K562 (cell line): Measurements from ENCODE around the gene KAZN. TPM values are rescaled to one million over a fixed set of nuclear protein-coding genes. Genes with fewer than 3 reads are reported as not detected.

Experiments
- ATAC-seq: fragments of 200-7000 bp; cut with Tn5 transposase; 3 replicates; pipeline ENCODE4 v1.9.1; 2020; ENCODE audit warnings: moderate library complexity
- BruUV-seq: library from RNA; stranded (reverse); fragments of 400-500 nt; replicated peaks from 2 replicates; lab custom pipeline; 2021; lab: Mats Ljungman, UMichigan
- CTCF ChIA-PET: fragments of 300-600 bp; formaldehyde crosslinking; extraction: SDS; loops from one replicate; lab custom pipeline; 2021; ENCODE audit warnings: low intra/inter-chr PET ratio; lab: Yijun Ruan, JAX
- POLR2A ChIA-PET: fragments of 300-600, 350-650 bp; sonication (Branson Sonifier 250); formaldehyde crosslinking; extraction: SDS; loops from one replicate; lab custom pipeline; 2021; ENCODE audit warnings: antibody characterized with exemption, inconsistent platforms; lab: Yijun Ruan, JAX
- DNase-seq, 4 experiments: peaks; one replicate each; pipeline versions ENCODE4 v3.0.0 to v3.0.0-alpha.2; 2011 to 2018; ENCODE audit warnings: low spot score in 3 of 4, mixed read lengths in 3 of 4; ENCODE audit errors: extremely low read depth in 1 of 4
- FAIRE-seq: peaks from 2 replicates; lab custom pipeline; 2011; peaks lifted over from hg19 to GRCh38; lab: Jason Lieb, UNC
- H2AFZ ChIP-seq: 2 replicates; pipeline ENCODE4 v1.6.0; 2011; ENCODE audit warnings: low read depth, low read length, control low read depth, inconsistent platforms
- H3K27ac ChIP-seq: fragments of 200-600 bp; 3 replicates; pipeline ENCODE4 v1.8.0; 2011; ENCODE audit warnings: low read depth, mild to moderate bottlenecking, control low read depth, inconsistent platforms, low read length, moderate library complexity, mixed read lengths; ENCODE audit errors: extremely low read depth
- H3K27me3 ChIP-seq, 2 experiments: fragments of 300-600 bp in 1 of 2; 2 replicates in 1 of 2; 3 replicates in 1 of 2; pipeline versions ENCODE4 v1.6.0 to v1.8.0; 2011; ENCODE audit warnings: inconsistent platforms in 2 of 2, low read length in 2 of 2, mild to moderate bottlenecking in 1 of 2, mixed read lengths in 1 of 2, moderate library complexity in 1 of 2; ENCODE audit not compliant: control insufficient read depth in 2 of 2, insufficient read depth in 2 of 2
- H3K36me3 ChIP-seq: fragments of 300-600 bp; 3 replicates; pipeline ENCODE4 v1.8.0; 2011; ENCODE audit warnings: mild to moderate bottlenecking, low read length, inconsistent platforms; ENCODE audit not compliant: control insufficient read depth, insufficient read depth
- H3K4me1 ChIP-seq, 2 experiments: fragments of 200-600 bp in 1 of 2; replicated peaks in 1 of 2; 2 replicates in 1 of 2; 3 replicates in 1 of 2; pipeline versions ENCODE4 v1.5.1 to v1.8.0; 2011; ENCODE audit warnings: inconsistent platforms in 2 of 2, low read length in 2 of 2, mild to moderate bottlenecking in 1 of 2, mixed read lengths in 1 of 2, moderate library complexity in 1 of 2; ENCODE audit not compliant: control insufficient read depth in 2 of 2, insufficient read depth in 2 of 2
- H3K4me2 ChIP-seq: 2 replicates; pipeline ENCODE4 v1.6.1; 2011; ENCODE audit warnings: low read length, control low read depth, inconsistent platforms, mixed read lengths; ENCODE audit not compliant: insufficient read depth
- H3K4me3 ChIP-seq: fragments of 200-600 bp; sonication (generic), shearing (Covaris generic); 2 replicates; pipeline ENCODE4 v1.5.1; 2016; ENCODE audit warnings: control low read depth, inconsistent platforms
- H3K79me2 ChIP-seq: fragments of 200-600 bp; 3 replicates; pipeline ENCODE4 v1.8.0; 2011; ENCODE audit warnings: low read length, inconsistent platforms; ENCODE audit not compliant: control insufficient read depth, insufficient read depth
- H3K9ac ChIP-seq, 2 experiments: 2 replicates each; pipeline versions ENCODE4 v1.6.0 to v1.6.1; 2011; ENCODE audit warnings: low read depth in 2 of 2, low read length in 2 of 2, control low read depth in 1 of 2, inconsistent platforms in 1 of 2, mild to moderate bottlenecking in 1 of 2, mixed read lengths in 1 of 2; ENCODE audit not compliant: insufficient read depth in 1 of 2
- H3K9me1 ChIP-seq: one replicate; pipeline ENCODE4 v1.6.0; 2011; ENCODE audit warnings: inconsistent platforms, mild to moderate bottlenecking, low read length, moderate library complexity; ENCODE audit not compliant: control insufficient read depth, insufficient read depth
- H3K9me3 ChIP-seq: replicated peaks from 2 replicates; pipeline ENCODE4 v1.5.1; 2011; ENCODE audit warnings: low read depth, low read length, inconsistent platforms; ENCODE audit not compliant: control insufficient read depth, insufficient read depth
- H4K20me1 ChIP-seq: replicated peaks from 2 replicates; pipeline ENCODE4 v1.6.1; 2011; ENCODE audit warnings: low read length, inconsistent platforms, mixed read lengths; ENCODE audit not compliant: control insufficient read depth, insufficient read depth
- ATF2 ChIP-seq: sonication (generic); formaldehyde crosslinking; IDR thresholded peaks from 2 replicates; pipeline ENCODE4 v1.8.1; 2022; ENCODE audit warnings: missing genetic modification reagents
- BRF2 ChIP-seq: IDR thresholded peaks from 3 replicates; pipeline ENCODE4 v1.6.1; 2011; ENCODE audit warnings: borderline replicate concordance, mild to moderate bottlenecking; ENCODE audit not compliant: insufficient read length, insufficient read depth
- CBX2 ChIP-seq: fragments of 200-600 bp; sonication (generic); IDR thresholded peaks from one replicate; pipeline ENCODE4 v1.6.1; 2012; ENCODE audit warnings: mild to moderate bottlenecking, low read length, inconsistent platforms; ENCODE audit not compliant: insufficient read depth, poor library complexity, severe bottlenecking
- FIP1L1 ChIP-seq: fragments of 200-400 bp; formaldehyde crosslinking; IDR thresholded peaks from 2 replicates; pipeline ENCODE4 v1.6.1; 2018; ENCODE audit warnings: mild to moderate bottlenecking, low read depth, low read length; ENCODE audit not compliant: poor library complexity, severe bottlenecking
- HDGF ChIP-seq: fragments of 450-650 bp; IDR thresholded peaks from 2 replicates; pipeline ENCODE4 v1.6.1; 2016
- NFE2L1 ChIP-seq: fragments of 450-650 bp; IDR thresholded peaks from 2 replicates; pipeline ENCODE4 v1.6.1; 2016; ENCODE audit warnings: missing genetic modification characterization, low read depth, mild to moderate bottlenecking, missing compliant biosample characterization, moderate library complexity, borderline replicate concordance
- RHOXF2B ChIP-seq: fragments of 250-450 bp; sonication (Bioruptor Pico); conservative IDR thresholded peaks from 2 replicates; pipeline ENCODE4 v1.5.1; 2021
- SMARCB1 ChIP-seq: IDR thresholded peaks from 2 replicates; pipeline ENCODE4 v1.6.1; 2011; ENCODE audit warnings: improper control_type of control experiment, low read depth; ENCODE audit not compliant: insufficient read length
- WHSC1 ChIP-seq: IDR thresholded peaks from one replicate; pipeline ENCODE4 v1.6.1; 2012; ENCODE audit warnings: low read length, control low read depth, inconsistent platforms
- ZNF695 ChIP-seq: fragments of 450-650 bp; formaldehyde crosslinking; IDR thresholded peaks from 2 replicates; pipeline ENCODE4 v1.4.0; 2020; ENCODE audit warnings: mild to moderate bottlenecking, moderate library complexity
- WGBS: fragments of 100-300 bp; shearing (Covaris generic); methylation state at CpG from one replicate; pipeline ENCODE4 v1.1.6; 2016; ENCODE audit warnings: low coverage, mixed read lengths; ENCODE audit not compliant: insufficient coverage; ENCODE audit errors: missing lambda C conversion rate; 5-methylcytosine and 5-hydroxymethylcytosine counted together
- in situ Hi-C: fragments of 300-500 bp; cut with MboI; formaldehyde crosslinking; loops from 4 replicates; pipeline ENCODE4 v1.15.0; 2018; ENCODE audit warnings: inconsistent platforms, mixed read lengths
- intact Hi-C: fragments of 100-400 bp; cut with micrococcal nuclease; formaldehyde crosslinking; loops from 2 replicates; pipeline ENCODE4 v1.14.2; 2022
- polyA plus RNA-seq, 8 experiments: library from polyadenylated mRNA; depleted of rRNA in 4 of 8; stranded (reverse) in 5 of 8; unstranded in 3 of 8; fragments of >200 nt; fragmentation: Nextera tagmentation in 2 of 8; fragmentation: Illumina TruSeq in 1 of 8; extraction: Ambion mirVana in 2 of 8; extraction: Trizol in 1 of 8; gene quantifications; 2 replicates each; pipeline versions ENCODE4 v1.2.1 to v1.2.3, GENCODE V29; 2011 to 2014; ENCODE audit warnings: inconsistent platforms in 1 of 8, missing spikeins in 1 of 8
- total RNA-seq, 7 experiments: library from RNA; depleted of rRNA in 6 of 7; stranded (reverse); fragments of >200 nt in 6 of 7; fragmentation: Illumina TruSeq in 2 of 7; extraction: Trizol in 2 of 7; gene quantifications; 2 replicates each; pipeline versions ENCODE4 v1.2.1 to v1.2.3, GENCODE V29; 2011 to 2021; ENCODE audit warnings: low replicate concordance in 1 of 7
- TF ChIP-seq, protein P1 (sequence below): fragments of 450-650 bp; IDR thresholded peaks from 2 replicates; pipeline ENCODE4 v1.6.1; 2016; ENCODE audit warnings: low read depth

The KAZN gene
- total and polyA plus RNA-seq, 9 of the 15 experiments (the other 6 are each of a cell fraction or from before 2014, with no cell fraction given): 2.1 to 21.6 (median 5.4) TPM

GRCh38 chr1:14706631-14707030, 108.1 kb downstream of the KAZN start:
- Histone ChIP-seq H3K9me1 (no peaks in the 10 kb centered on the region), H3K36me3 (no peaks in the 10 kb centered on the region), H2AFZ (no peak overlapping the region), H3K4me2 (no peak overlapping the region), H3K27me3 (peaks cover 19 to 49% of the 10 kb centered on the region in 2 experiments), H3K9ac (no peak overlapping the region), H3K27ac (no peak overlapping the region), H3K4me1 (no peaks in the 10 kb centered on the region), H3K79me2 (no peaks in the 10 kb centered on the region), H3K9me3 (no peaks in the 10 kb centered on the region), H3K4me3 (no peak overlapping the region), H4K20me1 (no peaks in the 10 kb centered on the region)
- intact Hi-C loops: no loop called here
- ChIA-PET POLR2A (no interaction called here), CTCF (no interaction called here)
- FAIRE-seq (no peak), DNase-seq (no peak), ATAC-seq (no peak)
- under 1% methylated on average over 5 of the region's 5 CpGs for WGBS
- in situ Hi-C loops: no loop called here
- BruUV-seq: no TSS peak
- TF ChIP-seq RHOXF2B (no peak), CBX2 (no peak), BRF2 (no peak), SMARCB1 (no peak), HDGF (no peak), ZNF695 (CRISPR knock-in tag) (no peak), NFE2L1 (tag) (no peak), WHSC1 (no peak), FIP1L1 (no peak), ATF2 (CRISPR knock-in tag) (no peak)
- TF ChIP-seq, protein P1, sequence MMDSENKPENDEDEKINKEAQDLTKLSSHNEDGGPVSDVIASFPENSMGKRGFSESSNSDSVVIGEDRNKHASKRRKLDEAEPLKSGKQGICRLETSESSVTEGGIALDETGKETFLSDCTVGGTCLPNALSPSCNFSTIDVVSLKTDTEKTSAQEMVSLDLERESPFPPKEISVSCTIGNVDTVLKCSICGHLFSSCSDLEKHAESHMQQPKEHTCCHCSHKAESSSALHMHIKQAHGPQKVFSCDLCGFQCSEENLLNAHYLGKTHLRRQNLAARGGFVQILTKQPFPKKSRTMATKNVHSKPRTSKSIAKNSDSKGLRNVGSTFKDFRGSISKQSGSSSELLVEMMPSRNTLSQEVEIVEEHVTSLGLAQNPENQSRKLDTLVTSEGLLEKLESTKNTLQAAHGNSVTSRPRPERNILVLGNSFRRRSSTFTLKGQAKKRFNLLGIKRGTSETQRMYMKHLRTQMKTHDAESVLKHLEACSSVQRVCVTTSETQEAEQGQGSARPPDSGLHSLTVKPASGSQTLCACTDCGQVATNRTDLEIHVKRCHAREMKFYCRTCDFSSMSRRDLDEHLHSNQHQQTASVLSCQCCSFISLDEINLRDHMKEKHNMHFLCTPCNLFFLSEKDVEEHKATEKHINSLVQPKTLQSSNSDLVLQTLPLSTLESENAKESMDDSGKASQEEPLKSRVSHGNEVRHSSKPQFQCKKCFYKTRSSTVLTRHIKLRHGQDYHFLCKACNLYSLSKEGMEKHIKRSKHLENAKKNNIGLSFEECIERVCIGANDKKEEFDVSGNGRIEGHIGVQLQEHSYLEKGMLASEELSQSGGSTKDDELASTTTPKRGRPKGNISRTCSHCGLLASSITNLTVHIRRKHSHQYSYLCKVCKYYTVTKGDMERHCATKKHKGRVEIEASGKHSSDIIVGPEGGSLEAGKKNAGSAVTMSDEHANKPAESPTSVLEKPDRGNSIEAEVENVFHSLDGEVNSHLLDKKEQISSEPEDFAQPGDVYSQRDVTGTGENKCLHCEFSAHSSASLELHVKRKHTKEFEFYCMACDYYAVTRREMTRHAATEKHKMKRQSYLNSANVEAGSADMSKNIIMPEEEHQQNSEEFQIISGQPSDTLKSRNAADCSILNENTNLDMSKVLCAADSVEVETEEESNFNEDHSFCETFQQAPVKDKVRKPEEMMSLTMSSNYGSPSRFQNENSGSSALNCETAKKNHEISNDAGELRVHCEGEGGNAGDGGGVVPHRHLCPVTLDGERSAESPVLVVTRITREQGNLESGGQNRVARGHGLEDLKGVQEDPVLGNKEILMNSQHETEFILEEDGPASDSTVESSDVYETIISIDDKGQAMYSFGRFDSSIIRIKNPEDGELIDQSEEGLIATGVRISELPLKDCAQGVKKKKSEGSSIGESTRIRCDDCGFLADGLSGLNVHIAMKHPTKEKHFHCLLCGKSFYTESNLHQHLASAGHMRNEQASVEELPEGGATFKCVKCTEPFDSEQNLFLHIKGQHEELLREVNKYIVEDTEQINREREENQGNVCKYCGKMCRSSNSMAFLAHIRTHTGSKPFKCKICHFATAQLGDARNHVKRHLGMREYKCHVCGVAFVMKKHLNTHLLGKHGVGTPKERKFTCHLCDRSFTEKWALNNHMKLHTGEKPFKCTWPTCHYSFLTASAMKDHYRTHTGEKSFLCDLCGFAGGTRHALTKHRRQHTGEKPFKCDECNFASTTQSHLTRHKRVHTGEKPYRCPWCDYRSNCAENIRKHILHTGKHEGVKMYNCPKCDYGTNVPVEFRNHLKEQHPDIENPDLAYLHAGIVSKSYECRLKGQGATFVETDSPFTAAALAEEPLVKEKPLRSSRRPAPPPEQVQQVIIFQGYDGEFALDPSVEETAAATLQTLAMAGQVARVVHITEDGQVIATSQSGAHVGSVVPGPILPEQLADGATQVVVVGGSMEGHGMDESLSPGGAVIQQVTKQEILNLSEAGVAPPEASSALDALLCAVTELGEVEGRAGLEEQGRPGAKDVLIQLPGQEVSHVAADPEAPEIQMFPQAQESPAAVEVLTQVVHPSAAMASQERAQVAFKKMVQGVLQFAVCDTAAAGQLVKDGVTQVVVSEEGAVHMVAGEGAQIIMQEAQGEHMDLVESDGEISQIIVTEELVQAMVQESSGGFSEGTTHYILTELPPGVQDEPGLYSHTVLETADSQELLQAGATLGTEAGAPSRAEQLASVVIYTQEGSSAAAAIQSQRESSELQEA: no peak
